Activated CD8-positive, alpha-beta T cell treated with anti-CD3 and anti-CD28 coated beads, Interleukin-2, amount 10 ng/mL, durations not matched to agents 7 days and 5 days (primary cell): ENCODE measurements around the gene ANKFN1. TPM values are rescaled to one million over a fixed set of nuclear protein-coding genes. Genes with fewer than 3 reads are reported as not detected.

Experiments
- ATAC-seq: fragments of 150-1000 bp; cut with Tn5 transposase; one replicate; pipeline ENCODE4 v1.10.0; 2021; ENCODE audit warnings: moderate library complexity
- CTCF ChIA-PET: fragments of 350-600 bp; sonication (Branson Sonifier 250); formaldehyde crosslinking; loops from one replicate; lab custom pipeline; 2021; ENCODE audit warnings: antibody characterized with exemption; lab: Charles Lee
- POLR2A ChIA-PET: fragments of 350-600 bp; sonication (Branson Sonifier 250); formaldehyde crosslinking; loops from one replicate; lab custom pipeline; 2021; ENCODE audit warnings: antibody characterized with exemption; lab: Charles Lee
- DNase-seq: peaks from one replicate; pipeline ENCODE4 v3.0.0-alpha.2; 2020
- H3K27ac Mint-ChIP-seq: one replicate; pipeline ENCODE4 v1.8.0; 2021; ENCODE audit warnings: mild to moderate bottlenecking, mixed read lengths
- H3K27me3 Mint-ChIP-seq: one replicate; pipeline ENCODE4 v1.8.0; 2021; ENCODE audit warnings: low read depth, mixed read lengths
- H3K36me3 Mint-ChIP-seq: one replicate; pipeline ENCODE4 v1.8.0; 2021; ENCODE audit warnings: low read depth, mixed read lengths
- H3K4me1 Mint-ChIP-seq: one replicate; pipeline ENCODE4 v1.8.0; 2021; ENCODE audit warnings: low read depth, mixed read lengths
- H3K4me3 Mint-ChIP-seq: one replicate; pipeline ENCODE4 v1.8.0; 2021; ENCODE audit warnings: mild to moderate bottlenecking, mixed read lengths
- H3K9me3 Mint-ChIP-seq: one replicate; pipeline ENCODE4 v1.8.0; 2022; ENCODE audit warnings: mixed read lengths; ENCODE audit not compliant: insufficient read depth
- total RNA-seq, 2 experiments: library from RNA; stranded (reverse); gene quantifications; one replicate each; pipeline ENCODE4 v1.2.3, GENCODE V29; 2021

The ANKFN1 gene
- total RNA-seq, 2 experiments from 2014 or later = not detected

- Mint-ChIP-seq H3K27me3 (peaks cover 8% of the 10 kb centered on the region), H3K4me3 (no peak overlapping the region), H3K36me3 (no peaks in the 10 kb centered on the region), H3K4me1 (peaks cover 2% of the 10 kb centered on the region), H3K9me3 (no peaks in the 10 kb centered on the region), H3K27ac (no peak overlapping the region)
- ATAC-seq = no peak
- CTCF ChIA-PET = interaction anchor here (0.9 to 5.1 kb wide), 8 partner anchors 8 to 795 kb away, joined by 3 to 36 read pairs (median 4); no protein-coding TSS in a partner anchor
- POLR2A ChIA-PET = no interaction called here
- no peak for DNase-seq
Measured at GRCh38 chr17:56320443-56320842, 167.2 kb downstream of the ANKFN1 start.

GRCh38 chr17:56322991-56323390, 169.7 kb downstream of the ANKFN1 start:
- Mint-ChIP-seq H3K36me3 (no peaks in the 10 kb centered on the region), H3K9me3 (no peaks in the 10 kb centered on the region), H3K4me3 (no peak overlapping the region), H3K27me3 (peaks cover 8% of the 10 kb centered on the region), H3K27ac (no peak overlapping the region), H3K4me1 (no peaks in the 10 kb centered on the region)
- ChIA-PET CTCF (no interaction called here), POLR2A (no interaction called here)
- ATAC-seq (no peak), DNase-seq (no peak)

GRCh38 chr17:56324676-56325075, 171.4 kb downstream of the ANKFN1 start:
- Mint-ChIP-seq H3K4me3 (no peak overlapping the region), H3K27ac (no peak overlapping the region), H3K36me3 (no peaks in the 10 kb centered on the region), H3K27me3 (peaks cover 9% of the 10 kb centered on the region), H3K9me3 (no peaks in the 10 kb centered on the region), H3K4me1 (peaks cover 3% of the 10 kb centered on the region)
- ChIA-PET CTCF (interaction anchor here (1.2 kb wide), 1 partner anchor 198 kb away, joined by 3 read pairs; no protein-coding TSS in a partner anchor), POLR2A (no interaction called here)
- no peak for ATAC-seq
- no peak for DNase-seq

- Mint-ChIP-seq H3K27me3 (peaks cover 9% of the 10 kb centered on the region), H3K9me3 (no peaks in the 10 kb centered on the region), H3K27ac (no peak overlapping the region), H3K36me3 (no peaks in the 10 kb centered on the region), H3K4me1 (peaks cover 3% of the 10 kb centered on the region), H3K4me3 (no peak overlapping the region)
- ChIA-PET POLR2A (no interaction called here), CTCF (interaction anchor here (1.2 kb wide), 1 partner anchor 198 kb away, joined by 3 read pairs; no protein-coding TSS in a partner anchor)
- DNase-seq = no peak
- ATAC-seq = no peak
Measured at GRCh38 chr17:56325313-56326000, 172.2 kb downstream of the ANKFN1 start.

GRCh38 chr17:56326001-56326359, 172.7 kb downstream of the ANKFN1 start:
- POLR2A ChIA-PET = no interaction called here
- H3K4me1 Mint-ChIP-seq = peaks cover 3% of the 10 kb centered on the region

GRCh38 chr17:56347639-56348038, 194.4 kb downstream of the ANKFN1 start:
- Mint-ChIP-seq H3K4me3 (no peak overlapping the region), H3K36me3 (no peaks in the 10 kb centered on the region), H3K9me3 (no peaks in the 10 kb centered on the region), H3K4me1 (no peaks in the 10 kb centered on the region), H3K27me3 (peaks cover 12% of the 10 kb centered on the region), H3K27ac (no peak overlapping the region)
- DNase-seq = no peak
- no peak for ATAC-seq
- CTCF ChIA-PET = no interaction called here
- POLR2A ChIA-PET = no interaction called here

More at GRCh38 chr17:56326001-56326359, 172.7 kb downstream of the ANKFN1 start:
- ATAC-seq (no peak), DNase-seq (no peak)
- Mint-ChIP-seq H3K36me3 (no peaks in the 10 kb centered on the region), H3K27me3 (peaks cover 9% of the 10 kb centered on the region), H3K4me3 (no peak overlapping the region), H3K9me3 (no peaks in the 10 kb centered on the region), H3K27ac (no peak overlapping the region)
- CTCF ChIA-PET = no interaction called here

GRCh38 chr17:56350592-56350991, 197.3 kb downstream of the ANKFN1 start:
- Mint-ChIP-seq H3K27ac (no peak overlapping the region), H3K4me1 (no peaks in the 10 kb centered on the region), H3K36me3 (no peaks in the 10 kb centered on the region), H3K9me3 (no peaks in the 10 kb centered on the region), H3K27me3 (peaks cover 7% of the 10 kb centered on the region), H3K4me3 (no peak overlapping the region)
- ATAC-seq = no peak
- ChIA-PET CTCF (interaction anchor here (1.0 kb wide), 1 partner anchor 31 kb away, joined by 3 read pairs; no protein-coding TSS in a partner anchor), POLR2A (no interaction called here)
- no peak for DNase-seq

- ATAC-seq (no peak), DNase-seq (no peak)
- Mint-ChIP-seq H3K4me3 (no peak overlapping the region), H3K4me1 (no peaks in the 10 kb centered on the region), H3K27ac (no peak overlapping the region), H3K27me3 (peaks cover 7% of the 10 kb centered on the region), H3K36me3 (no peaks in the 10 kb centered on the region), H3K9me3 (no peaks in the 10 kb centered on the region)
- ChIA-PET CTCF (interaction anchor here (1.0 kb wide), 1 partner anchor 30 kb away, joined by 5 read pairs; no protein-coding TSS in a partner anchor), POLR2A (no interaction called here)
Measured at GRCh38 chr17:56351675-56352074, 198.4 kb downstream of the ANKFN1 start.

GRCh38 chr17:56358651-56359050, 205.4 kb downstream of the ANKFN1 start:
- ChIA-PET CTCF (no interaction called here), POLR2A (no interaction called here)
- DNase-seq (no peak), ATAC-seq (no peak)
- no peaks in the 10 kb centered on the region for H3K36me3 Mint-ChIP-seq
- H3K4me3 Mint-ChIP-seq = no peak overlapping the region
- H3K27ac Mint-ChIP-seq = no peak overlapping the region
- H3K27me3 Mint-ChIP-seq = peaks cover 11% of the 10 kb centered on the region
- H3K9me3 Mint-ChIP-seq = no peaks in the 10 kb centered on the region
- H3K4me1 Mint-ChIP-seq = no peaks in the 10 kb centered on the region

- H3K27me3 Mint-ChIP-seq = peaks cover 11% of the 10 kb centered on the region
- DNase-seq (no peak), ATAC-seq (no peak)
- no peaks in the 10 kb centered on the region for H3K4me1 Mint-ChIP-seq
- no peaks in the 10 kb centered on the region for H3K36me3 Mint-ChIP-seq
- H3K27ac Mint-ChIP-seq = no peak overlapping the region
- no peaks in the 10 kb centered on the region for H3K9me3 Mint-ChIP-seq
- POLR2A ChIA-PET = no interaction called here
- no peak overlapping the region for H3K4me3 Mint-ChIP-seq
- CTCF ChIA-PET = no interaction called here
Measured at GRCh38 chr17:56359518-56359917, 206.2 kb downstream of the ANKFN1 start.

GRCh38 chr17:56367366-56367765, 214.1 kb downstream of the ANKFN1 start:
- POLR2A ChIA-PET = no interaction called here
- ATAC-seq (no peak), DNase-seq (no peak)
- Mint-ChIP-seq H3K4me3 (no peak overlapping the region), H3K36me3 (no peaks in the 10 kb centered on the region), H3K27me3 (peaks cover 2% of the 10 kb centered on the region), H3K4me1 (no peaks in the 10 kb centered on the region), H3K9me3 (no peaks in the 10 kb centered on the region), H3K27ac (no peak overlapping the region)
- CTCF ChIA-PET = no interaction called here

- ChIA-PET POLR2A (no interaction called here), CTCF (no interaction called here)
- no peak for ATAC-seq
- Mint-ChIP-seq H3K36me3 (no peaks in the 10 kb centered on the region), H3K27ac (no peak overlapping the region), H3K4me3 (no peak overlapping the region), H3K9me3 (no peaks in the 10 kb centered on the region), H3K4me1 (no peaks in the 10 kb centered on the region), H3K27me3 (no peaks in the 10 kb centered on the region)
- DNase-seq = no peak
Measured at GRCh38 chr17:56373981-56374833, 220.9 kb downstream of the ANKFN1 start.
